OCI-LY7 (cell line): ENCODE data around the gene HSBP1.

Source experiments
- CTCF ChIP-seq: fragments of 200-600 bp; sonication (generic); conservative IDR thresholded peaks from 2 replicates; pipeline ENCODE4 v1.5.1; 2014; ENCODE audit warnings: mild to moderate bottlenecking, antibody characterized with exemption, low read length, moderate library complexity, mixed read lengths
- EZH2phosphoT487 ChIP-seq: fragments of 200-600 bp; sonication (generic); IDR thresholded peaks from 2 replicates; pipeline ENCODE4 v1.6.1; 2018; ENCODE audit warnings: low read depth, borderline replicate concordance, mild to moderate bottlenecking, mixed run types, antibody characterized with exemption, low read length, moderate library complexity, mixed read lengths

- no peak for TF ChIP-seq CTCF
- no peak for TF ChIP-seq EZH2phosphoT487
Measured at GRCh38 chr16:83830091-83830768, 22.5 kb downstream of the HSBP1 start.
